BE2C (cell line): ENCODE results near the gene CHCHD1.

ENCODE experiments used
- DNase-seq: peaks from one replicate; pipeline ENCODE4 v3.0.0-alpha.2; 2020
- H3K27me3 ChIP-seq: fragments of 250-450 bp; sonication (Bioruptor Pico); 2 replicates; pipeline ENCODE4 v1.5.1; 2020; ENCODE audit warnings: mild to moderate bottlenecking
- H3K36me3 ChIP-seq: fragments of 250-450 bp; sonication (Bioruptor Pico); 2 replicates; pipeline ENCODE4 v1.5.1; 2020; ENCODE audit warnings: mild to moderate bottlenecking
- H3K4me1 ChIP-seq: fragments of 250-450 bp; sonication (Bioruptor Pico); 2 replicates; pipeline ENCODE4 v1.5.1; 2020
- H3K4me3 ChIP-seq: 2 replicates; pipeline ENCODE4 v1.5.1; 2011; ENCODE audit warnings: low read depth, low read length
- H3K9me3 ChIP-seq: fragments of 250-450 bp; sonication (Bioruptor Pico); 2 replicates; pipeline ENCODE4 v1.5.1; 2020
- CTCF ChIP-seq: IDR thresholded peaks from 2 replicates; pipeline ENCODE4 v1.5.1; 2012; ENCODE audit warnings: mild to moderate bottlenecking, low read depth, low read length

The CHCHD1 gene

GRCh38 chr10:73812657-73813056 is 30.8 kb downstream of the CHCHD1 start:
- no peak for DNase-seq
- TF ChIP-seq CTCF: no peak
- Histone ChIP-seq H3K36me3 (peaks cover 7% of the 10 kb centered on the region; the same call in 1 of the 2 replicates), H3K27me3 (no peaks in the 10 kb centered on the region), H3K9me3 (no peaks in the 10 kb centered on the region), H3K4me3 (no peak overlapping the region), H3K4me1 (no peaks in the 10 kb centered on the region)

DNA sequence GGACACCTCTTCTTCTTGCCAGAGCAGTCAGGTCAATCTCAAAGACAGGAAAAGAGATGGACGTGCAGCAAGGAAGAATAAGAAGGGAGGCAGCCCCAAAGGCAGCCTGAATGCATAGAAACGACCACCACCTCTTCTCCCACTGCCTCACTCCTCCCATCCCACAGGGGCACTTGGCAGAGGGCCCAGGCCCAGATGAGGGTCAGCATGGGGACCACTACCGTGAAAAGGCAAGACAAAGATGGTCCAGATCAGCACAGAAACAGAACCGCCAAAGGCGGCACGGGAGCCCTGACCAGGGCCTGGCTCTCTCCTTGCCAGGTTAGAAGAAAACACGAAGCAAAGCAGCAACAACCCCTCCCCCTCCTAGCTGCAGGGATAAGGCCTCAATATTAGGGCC is 31.5 kb downstream of the CHCHD1 start:
- no peak overlapping the region for H3K4me3 ChIP-seq
- no peak for DNase-seq
- no peak for TF ChIP-seq CTCF
- H3K9me3 ChIP-seq: no peaks in the 10 kb centered on the region
- 0 out of 2 replicates have a peak, but pooled peaks cover 7% of the 10 kb centered on the region for H3K36me3 ChIP-seq
- no peaks in the 10 kb centered on the region for H3K27me3 ChIP-seq
- no peaks in the 10 kb centered on the region for H3K4me1 ChIP-seq

- no peaks in the 10 kb centered on the region for H3K9me3 ChIP-seq
- H3K4me3 ChIP-seq: no peak overlapping the region
- H3K36me3 ChIP-seq: 0 out of 2 replicates have a peak, but pooled peaks cover 5% of the 10 kb centered on the region
- H3K4me1 ChIP-seq: no peaks in the 10 kb centered on the region
- no peak for DNase-seq
- no peaks in the 10 kb centered on the region for H3K27me3 ChIP-seq
- no peak for TF ChIP-seq CTCF
These were observed 32.5 kb downstream of the CHCHD1 start for GRCh38 chr10:73814276-73814895.

- H3K9me3 ChIP-seq: no peaks in the 10 kb centered on the region
- peak; percentile 25 for TF ChIP-seq CTCF
- H3K27me3 ChIP-seq: no peaks in the 10 kb centered on the region
- 0 out of 2 replicates have a peak, but pooled peaks cover 5% of the 10 kb centered on the region for H3K36me3 ChIP-seq
- no peaks in the 10 kb centered on the region for H3K4me1 ChIP-seq
- H3K4me3 ChIP-seq: no peak overlapping the region
- DNase-seq: no peak
These were observed 33.3 kb downstream of the CHCHD1 start for GRCh38 chr10:73814896-73815718.

- no peaks in the 10 kb centered on the region for H3K9me3 ChIP-seq
- no peak for DNase-seq
- TF ChIP-seq CTCF: no peak
- no peaks in the 10 kb centered on the region for H3K27me3 ChIP-seq
- no peaks in the 10 kb centered on the region for H3K4me1 ChIP-seq
- H3K4me3 ChIP-seq: no peak overlapping the region
- H3K36me3 ChIP-seq: 0 out of 2 replicates have a peak, but pooled peaks cover 5% of the 10 kb centered on the region
These were observed 33.8 kb downstream of the CHCHD1 start for GRCh38 chr10:73815719-73816030.
